GM03348 (cell line): Measurements from ENCODE around the gene GGCT.

Experiments
- DNase-seq: peaks from one replicate; pipeline ENCODE4 v3.0.0; 2012; ENCODE audit warnings: low spot score

GGCT gene

DNA sequence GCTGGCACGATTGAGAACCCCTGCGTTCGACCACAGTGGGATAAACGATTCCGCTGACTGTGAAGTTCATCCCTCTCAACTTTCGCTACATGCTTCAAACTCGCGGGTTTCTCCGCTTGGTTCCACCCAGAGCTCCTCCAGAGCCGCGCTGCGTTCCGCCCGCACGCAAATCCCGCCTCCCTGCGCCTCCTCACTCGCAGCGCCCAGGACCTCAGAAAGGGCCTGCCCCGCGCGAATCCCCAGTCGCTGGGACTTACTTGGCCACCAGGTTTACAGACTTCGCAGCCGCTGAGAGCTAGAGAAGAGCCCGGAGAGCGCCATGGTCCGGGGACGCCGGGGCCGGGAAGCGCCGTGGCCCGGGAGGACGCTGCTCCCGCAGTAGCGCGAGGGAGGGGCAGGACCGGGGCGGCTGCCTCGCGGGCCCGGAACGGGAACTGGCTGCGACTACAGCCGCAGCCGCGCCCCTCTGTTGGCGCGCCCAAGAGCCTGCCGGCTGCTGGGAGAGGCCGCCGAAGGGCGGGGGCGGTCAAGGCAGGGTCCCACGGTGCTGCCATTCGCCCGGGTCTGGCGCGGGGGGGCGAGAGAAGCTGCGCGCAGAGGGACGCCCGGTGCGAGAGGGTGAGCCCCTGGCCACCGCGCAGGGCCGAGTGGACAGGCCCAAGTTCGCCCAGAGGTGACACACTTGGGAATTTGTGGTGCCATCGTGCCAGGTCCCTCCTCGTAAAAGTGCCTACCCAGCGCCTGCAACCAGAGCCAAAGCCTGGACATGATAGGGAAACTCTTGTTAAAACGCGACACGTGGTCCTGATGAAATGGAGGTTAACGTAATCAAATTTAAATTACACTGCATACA lies 26.1 kb downstream of the GGCT start, which contains the start of gene NOD1:
NOD1 (minus strand) TSS at position 436 of the 853 bp plus-strand sequence. CDS start 21,863 bp downstream, outside the sequence.
- DNase-seq = peak; percentile 92

DNA sequence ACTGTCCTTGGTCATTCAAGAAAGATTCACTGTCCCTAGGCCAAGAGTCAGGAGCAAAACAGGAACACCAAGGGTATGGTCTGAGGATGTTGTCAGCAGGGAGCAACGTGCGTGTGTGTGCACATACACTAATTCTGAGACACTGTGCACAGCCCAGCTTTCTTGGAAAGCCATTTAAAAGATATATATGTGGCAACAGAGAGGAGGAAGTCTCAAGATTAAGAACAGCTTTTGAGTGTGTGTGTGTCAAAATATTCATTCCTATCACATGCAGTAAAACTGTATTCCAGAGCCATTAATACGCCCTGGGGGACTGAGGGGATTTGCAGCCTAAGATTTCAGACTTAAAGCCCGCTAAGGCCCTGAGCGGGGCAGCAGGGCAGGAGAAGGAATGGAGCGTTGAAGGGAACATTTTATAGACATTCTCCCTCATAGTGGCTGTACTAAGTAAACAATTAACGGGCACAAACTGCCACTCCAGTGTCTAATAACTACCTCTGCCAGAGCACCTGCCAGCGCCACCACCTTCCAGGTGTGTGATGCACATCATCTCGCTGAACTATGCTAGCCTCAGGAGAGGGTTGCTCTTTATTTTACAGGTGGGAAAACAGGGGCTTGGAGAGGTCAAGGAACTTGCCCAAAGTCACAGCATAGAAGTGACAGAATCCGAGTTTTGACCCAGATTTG lies 28.0 kb downstream of the GGCT start:
- no peak for DNase-seq

DNA sequence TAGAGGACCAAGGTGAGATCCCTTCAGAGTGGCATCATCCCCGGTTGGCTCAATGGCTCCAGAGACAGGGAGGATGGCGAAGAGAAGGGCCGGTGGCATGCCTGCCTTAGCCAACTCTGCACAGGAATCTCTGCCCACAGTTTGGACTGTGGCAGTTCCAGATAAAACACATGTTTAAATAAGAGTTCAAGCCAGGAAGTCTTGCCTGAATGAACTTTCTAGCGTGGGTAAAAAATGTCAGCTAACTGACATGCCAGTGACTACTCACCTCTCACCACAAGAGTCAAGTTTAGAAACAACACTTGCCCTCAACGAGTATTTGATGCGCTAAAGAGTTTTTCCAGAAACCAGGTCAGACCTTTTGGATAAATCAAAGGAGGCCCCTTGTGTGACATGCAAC lies 29.0 kb downstream of the GGCT start:
- no peak for DNase-seq

- peak; percentile 75 for DNase-seq
Observed at GRCh38 chr7:30474893-30475292, 29.7 kb downstream of the GGCT start.

- DNase-seq = no peak
Observed at GRCh38 chr7:30474485-30474884, 30.1 kb downstream of the GGCT start.

DNA sequence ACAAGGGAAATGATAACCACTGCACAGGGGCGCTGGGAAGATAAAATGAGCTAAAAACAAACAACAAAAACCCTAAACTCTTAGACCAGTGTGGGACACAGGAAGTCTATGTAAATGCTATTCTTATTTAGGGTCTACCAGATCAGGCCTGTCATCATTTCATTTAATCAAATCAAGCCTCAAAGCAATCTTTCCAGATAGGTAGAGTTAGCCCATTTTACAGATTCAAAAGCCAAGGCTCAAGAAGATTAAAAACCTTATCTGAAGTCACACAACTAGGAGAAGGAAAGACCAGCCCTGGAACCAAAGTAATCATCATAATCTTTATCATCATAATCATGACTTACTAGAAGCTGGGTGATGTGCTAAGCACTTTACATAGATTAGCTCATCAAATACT lies 30.7 kb downstream of the GGCT start:
- DNase-seq = no peak

DNA sequence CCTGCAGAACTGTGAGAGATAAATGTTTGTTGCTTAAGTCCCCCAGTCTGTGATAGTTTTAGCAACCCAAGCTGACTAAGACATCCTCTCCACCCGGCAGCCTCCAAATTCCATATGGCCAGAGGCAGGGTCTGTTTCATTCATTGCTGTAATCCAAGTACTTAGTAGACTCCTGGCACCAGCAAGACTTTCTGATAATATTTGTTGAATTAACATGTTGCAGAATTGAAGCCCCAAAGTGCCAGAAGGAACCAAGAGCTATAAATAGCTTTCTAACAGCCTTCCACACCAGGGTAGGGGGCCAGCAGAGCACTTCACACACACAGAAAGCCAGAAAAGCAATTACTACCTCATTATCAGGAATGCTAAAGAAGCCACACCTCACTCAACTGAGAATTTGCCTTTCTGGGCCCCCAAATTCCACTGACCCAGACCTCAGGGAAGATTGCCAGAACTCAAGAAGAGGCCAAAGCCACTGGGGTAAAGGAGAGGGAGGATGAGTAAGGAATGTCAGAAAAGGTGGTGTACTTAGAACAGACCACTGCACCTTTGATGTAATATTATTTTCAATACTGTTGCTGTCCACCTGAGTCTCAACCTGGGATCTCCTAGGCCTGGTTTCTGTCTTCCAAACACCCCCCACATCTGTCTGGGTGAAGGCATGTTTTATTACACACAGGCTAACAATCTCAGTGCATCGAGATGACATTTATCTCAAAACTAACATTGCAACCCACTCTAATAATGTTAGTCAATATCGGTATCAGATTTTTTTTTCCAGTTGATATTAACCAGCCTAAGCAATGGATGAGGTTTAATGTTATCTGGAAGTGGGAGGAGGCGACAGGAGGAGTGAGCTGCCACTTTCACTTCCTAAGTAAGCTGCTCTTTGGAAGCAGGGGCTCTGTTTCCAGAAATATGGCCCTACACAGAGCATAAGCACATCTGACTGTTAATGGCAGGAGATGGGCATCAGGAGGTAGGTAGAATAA lies 31.5 kb downstream of the GGCT start:
- peak; percentile 54 for DNase-seq

DNA sequence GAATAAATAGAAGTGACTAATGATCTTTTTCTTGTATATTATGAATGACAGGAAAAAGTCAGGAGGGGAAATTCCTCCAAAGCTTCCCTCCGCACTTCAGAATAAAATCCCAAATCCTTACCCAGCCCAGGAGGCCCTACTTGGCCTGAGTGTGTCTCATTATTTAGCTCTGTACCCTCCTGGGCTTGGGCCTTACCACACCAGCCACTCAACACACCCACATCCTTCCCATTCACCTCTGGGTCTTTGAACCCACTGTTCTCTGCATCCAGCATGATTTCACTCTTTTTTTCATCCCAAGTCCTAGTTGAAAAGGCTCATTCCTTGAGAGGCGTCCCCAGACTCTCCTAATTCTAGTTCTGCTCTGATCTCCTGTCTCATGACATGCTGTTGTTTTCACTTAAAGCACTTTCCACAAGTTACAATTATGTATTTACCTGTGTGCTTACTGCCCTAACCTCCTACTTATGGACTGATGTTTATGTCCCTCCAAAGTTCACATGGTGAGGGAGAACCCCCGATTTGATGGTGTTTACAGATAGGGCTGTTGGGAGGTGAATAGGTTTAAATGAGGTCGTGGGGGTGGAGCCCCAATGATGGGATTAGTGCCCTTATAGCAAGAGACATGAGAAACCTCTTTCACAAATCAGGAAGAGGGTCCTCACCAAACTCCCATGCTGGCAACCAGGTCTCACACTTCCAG lies 32.4 kb downstream of the GGCT start:
- no peak for DNase-seq

DNA sequence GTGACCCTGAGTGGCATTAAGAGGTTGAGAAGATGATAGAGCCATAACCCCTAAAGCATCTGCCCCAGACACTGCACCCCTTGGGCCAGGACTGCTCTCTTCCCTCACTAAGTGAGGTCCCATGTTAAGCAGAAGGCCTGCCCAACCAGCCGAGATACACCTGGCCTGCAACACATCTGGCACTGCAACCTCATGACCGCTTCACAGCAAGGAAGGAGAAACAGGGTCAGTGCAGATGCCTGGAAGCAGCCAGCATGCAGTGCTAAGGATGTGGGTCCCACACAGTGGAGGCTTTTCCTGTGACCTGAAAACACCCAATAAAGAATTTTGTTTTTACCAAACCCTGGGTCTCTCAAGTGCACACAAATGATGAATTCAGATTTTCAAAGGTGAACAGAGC lies 33.4 kb downstream of the GGCT start:
- DNase-seq = no peak

DNA sequence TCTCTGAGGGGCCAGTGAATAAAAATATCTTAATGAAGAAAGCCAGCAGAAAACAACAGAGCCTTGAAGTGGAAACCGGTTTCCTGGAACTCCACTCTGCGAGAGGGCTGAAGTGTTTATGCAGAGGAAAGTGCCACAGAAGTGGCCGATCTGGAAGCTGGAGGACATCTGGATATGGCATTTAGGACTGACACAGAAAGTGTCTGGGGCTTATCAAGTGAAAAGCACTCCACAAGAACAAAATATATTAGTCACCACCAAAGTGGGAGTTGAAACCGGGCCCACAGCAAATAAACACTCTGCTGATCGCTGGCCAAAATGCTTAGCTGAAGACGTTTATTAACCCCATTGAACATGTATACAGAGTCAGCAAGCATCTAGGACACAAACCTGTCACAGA lies 33.9 kb downstream of the GGCT start:
- DNase-seq = peak; percentile 50

- no peak for DNase-seq
Observed at GRCh38 chr7:30470163-30470770, 34.4 kb downstream of the GGCT start.

- DNase-seq = peak; percentile 89
Observed at GRCh38 chr7:30469303-30469702, 35.3 kb downstream of the GGCT start.

DNA sequence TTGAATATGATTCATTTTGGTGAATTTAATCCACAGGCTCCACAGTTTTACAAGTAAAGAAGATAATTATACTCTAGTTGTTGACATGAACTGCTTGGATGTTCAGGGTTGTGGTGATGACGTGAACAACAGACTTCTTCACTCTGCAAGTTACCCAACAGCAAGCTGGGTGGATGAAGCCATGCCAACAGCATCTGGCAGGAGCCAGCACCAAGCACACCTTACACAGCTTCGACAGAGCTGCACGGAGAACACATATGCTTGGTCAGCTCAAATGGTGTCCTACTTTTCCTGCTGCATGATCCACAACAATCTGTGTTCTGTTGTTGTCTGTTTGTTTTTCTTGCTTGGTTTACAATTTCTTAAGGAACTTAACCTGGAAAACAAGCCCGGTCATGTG lies 35.8 kb downstream of the GGCT start:
- no peak for DNase-seq

- no peak for DNase-seq
Observed at GRCh38 chr7:30468041-30468440, 36.6 kb downstream of the GGCT start.

DNA sequence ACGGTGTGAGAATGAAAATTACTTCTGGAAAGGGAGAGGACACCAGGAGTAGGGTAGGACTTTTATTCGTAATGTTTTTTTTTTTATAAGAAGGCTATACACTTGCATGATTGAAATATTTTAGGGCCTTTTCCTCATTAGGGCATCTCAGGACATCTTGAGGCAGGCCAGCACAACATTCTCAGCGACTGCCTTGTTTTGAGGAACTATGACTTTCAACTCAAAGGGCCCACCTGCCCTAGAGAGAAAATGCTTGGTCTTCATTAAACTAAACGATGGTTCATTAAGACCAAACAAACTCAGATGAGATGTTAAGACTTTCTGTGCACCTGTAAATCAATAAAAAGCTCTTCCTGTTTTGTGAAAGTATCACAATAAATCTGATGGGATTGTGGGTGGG lies 37.4 kb downstream of the GGCT start:
- DNase-seq = no peak

DNA sequence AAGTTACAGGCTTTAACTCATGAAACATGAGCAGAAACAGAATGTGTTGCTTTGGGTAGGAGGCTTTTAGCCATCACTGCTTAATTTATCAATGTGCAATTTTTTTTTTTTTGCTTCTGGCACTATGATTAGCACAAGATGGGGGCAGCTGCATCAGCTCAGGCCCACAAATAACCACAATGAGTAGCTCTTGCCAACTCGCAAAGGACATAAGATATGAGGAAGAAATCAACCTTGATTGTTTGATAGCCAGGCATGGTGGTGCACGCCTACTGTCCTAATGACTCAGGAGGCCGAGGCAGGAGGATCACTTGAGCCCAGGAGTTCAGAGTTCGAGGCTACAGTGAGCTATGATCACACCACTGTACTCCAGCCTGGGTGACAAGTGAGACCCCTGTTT lies 38.4 kb downstream of the GGCT start:
- DNase-seq = no peak

GRCh38 chr7:30465811-30466180 lies 38.8 kb downstream of the GGCT start:
- DNase-seq = no peak

DNA sequence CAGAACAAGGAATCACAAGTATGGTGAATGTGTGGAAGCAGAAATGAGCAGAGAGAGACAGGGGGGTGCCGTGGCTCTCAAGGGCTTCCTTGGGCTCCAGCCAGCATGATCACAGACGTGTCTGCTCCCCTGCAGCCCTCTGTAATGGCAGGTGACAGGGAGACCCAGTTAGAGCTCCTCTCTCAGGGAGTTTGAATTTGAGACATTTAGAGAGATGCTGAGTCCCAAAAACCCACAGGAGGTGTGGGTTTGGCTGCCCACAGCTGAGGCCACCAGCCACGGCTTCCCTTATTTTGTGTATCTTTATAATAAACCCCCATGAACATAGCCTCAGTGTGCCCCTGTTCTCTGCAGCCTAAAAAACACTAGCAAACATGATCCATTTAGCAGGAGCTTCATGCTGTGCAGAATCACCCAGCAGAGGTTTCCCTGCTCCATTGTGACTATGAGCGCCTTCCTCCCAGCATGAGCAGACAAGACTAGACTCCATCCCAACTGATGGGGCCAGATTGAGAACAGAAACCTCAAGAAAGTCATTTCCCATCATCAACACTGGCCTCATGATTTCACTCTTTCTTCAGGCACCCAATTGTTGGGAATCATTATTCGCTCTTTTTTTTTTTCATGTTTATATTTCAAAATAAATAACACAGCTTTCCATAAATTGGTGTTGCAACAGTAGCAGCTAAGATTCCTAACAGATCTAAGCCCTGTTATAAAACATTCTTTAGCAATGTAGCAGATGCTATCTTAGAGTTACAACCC lies 39.4 kb downstream of the GGCT start:
- peak; percentile 50 for DNase-seq

DNA sequence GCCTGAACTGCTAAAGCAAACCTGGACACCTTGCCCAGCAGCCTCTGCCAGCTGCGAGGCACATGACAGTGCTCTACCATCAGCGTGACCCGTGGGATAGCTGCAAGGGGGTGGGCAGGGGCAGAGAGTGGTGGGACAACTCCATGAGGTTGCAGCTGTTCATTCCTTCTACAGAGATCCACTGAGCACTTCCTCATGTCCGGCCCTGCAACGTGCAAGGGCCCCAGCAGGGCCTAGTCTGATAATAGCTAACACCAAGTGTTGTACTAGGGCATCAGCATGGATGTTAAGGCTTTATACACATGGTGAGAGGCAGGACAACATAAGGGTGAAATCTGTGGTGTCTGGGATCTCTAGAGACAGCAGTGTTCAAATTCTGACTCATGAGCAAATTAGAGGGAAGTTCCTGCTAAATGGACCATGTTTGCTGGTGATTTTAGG lies 40.4 kb downstream of the GGCT start:
- no peak for DNase-seq

- no peak for DNase-seq
Observed at GRCh38 chr7:30463405-30464145, 41.1 kb downstream of the GGCT start.
